ENCODE results near the gene RPE.

The RPE gene

GRCh38 chr2:210055825-210056224 lies 53.4 kb downstream of the RPE start:
- TF ChIP-seq NFIC (IDR thresholded peaks at IDR 0.05): no peak
- no peak for TF ChIP-seq RAD21 (IDR thresholded peaks at IDR 0.05; ENCODE audit: low read depth)
- TF ChIP-seq, protein P1, sequence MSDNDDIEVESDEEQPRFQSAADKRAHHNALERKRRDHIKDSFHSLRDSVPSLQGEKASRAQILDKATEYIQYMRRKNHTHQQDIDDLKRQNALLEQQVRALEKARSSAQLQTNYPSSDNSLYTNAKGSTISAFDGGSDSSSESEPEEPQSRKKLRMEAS (IDR thresholded peaks at IDR 0.05): no peak
- TF ChIP-seq FOXM1 (IDR thresholded peaks at IDR 0.05; ENCODE audit: borderline replicate concordance, low read depth): no peak
- no peak for TF ChIP-seq EP300 (IDR thresholded peaks at IDR 0.05; ENCODE audit: borderline replicate concordance)
- no peak for TF ChIP-seq ZBTB7A (IDR thresholded peaks at IDR 0.05; ENCODE audit: low read depth)
- TF ChIP-seq TAF1 (IDR thresholded peaks at IDR 0.05; ENCODE audit: low read depth): no peak
- no peak for TF ChIP-seq REST (IDR thresholded peaks at IDR 0.05; ENCODE audit: low read depth)
- TF ChIP-seq, protein P2, sequence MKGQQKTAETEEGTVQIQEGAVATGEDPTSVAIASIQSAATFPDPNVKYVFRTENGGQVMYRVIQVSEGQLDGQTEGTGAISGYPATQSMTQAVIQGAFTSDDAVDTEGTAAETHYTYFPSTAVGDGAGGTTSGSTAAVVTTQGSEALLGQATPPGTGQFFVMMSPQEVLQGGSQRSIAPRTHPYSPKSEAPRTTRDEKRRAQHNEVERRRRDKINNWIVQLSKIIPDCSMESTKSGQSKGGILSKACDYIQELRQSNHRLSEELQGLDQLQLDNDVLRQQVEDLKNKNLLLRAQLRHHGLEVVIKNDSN (IDR thresholded peaks at IDR 0.05): no peak

GRCh38 chr2:210063306-210063705 lies 60.9 kb downstream of the RPE start:
- TF ChIP-seq EP300 (IDR thresholded peaks at IDR 0.05; ENCODE audit: borderline replicate concordance) (no peak), TEAD4 (IDR thresholded peaks at IDR 0.05) (no peak), FOXM1 (IDR thresholded peaks at IDR 0.05; ENCODE audit: borderline replicate concordance, low read depth) (no peak), NFIC (IDR thresholded peaks at IDR 0.05) (no peak), CEBPB (IDR thresholded peaks at IDR 0.05) (no peak), REST (IDR thresholded peaks at IDR 0.05; ENCODE audit: low read depth) (no peak), TAF1 (IDR thresholded peaks at IDR 0.05; ENCODE audit: low read depth) (no peak), RAD21 (IDR thresholded peaks at IDR 0.05; ENCODE audit: low read depth) (no peak), TCF12 (IDR thresholded peaks at IDR 0.05; ENCODE audit: low read depth) (no peak), ZBTB7A (IDR thresholded peaks at IDR 0.05; ENCODE audit: low read depth) (no peak), EGR1 (IDR thresholded peaks at IDR 0.05) (no peak), YY1 (IDR thresholded peaks at IDR 0.05; ENCODE audit: low read depth) (no peak), CREB1 (IDR thresholded peaks at IDR 0.05; ENCODE audit: low read depth) (no peak)
- TF ChIP-seq, protein P2 (IDR thresholded peaks at IDR 0.05): no peak
- TF ChIP-seq, protein P1 (IDR thresholded peaks at IDR 0.05): no peak

Data from Ishikawa (cell line).